ENCODE measurements around the gene ALCAM.

Gene ALCAM

GRCh38 chr3:105525531-105525930, 158.8 kb downstream of the ALCAM start:
- TF ChIP-seq FOXP2 (optimal IDR thresholded peaks at IDR 0.05; ENCODE audit: borderline replicate concordance, extremely low read depth, extremely low read length, insufficient read depth) (no peak), TAF1 (IDR thresholded peaks at IDR 0.05; ENCODE audit: borderline replicate concordance, insufficient read depth, low read length) (no peak), REST (IDR thresholded peaks at IDR 0.05; ENCODE audit: insufficient read depth in 1 of 2, low read depth in 2 of 2, low read length in 2 of 2) (no peak), SIN3A (IDR thresholded peaks at IDR 0.05; ENCODE audit: borderline replicate concordance, insufficient read depth, low read length) (no peak)

GRCh38 chr3:105526360-105527111, 159.8 kb downstream of the ALCAM start:
- TF ChIP-seq POLR2AphosphoS5 (IDR thresholded peaks at IDR 0.05; ENCODE audit: low read depth, low read length) (no peak), SIN3A (IDR thresholded peaks at IDR 0.05; ENCODE audit: borderline replicate concordance, insufficient read depth, low read length) (no peak), FOXP2 (optimal IDR thresholded peaks at IDR 0.05; ENCODE audit: borderline replicate concordance, extremely low read depth, extremely low read length, insufficient read depth) (no peak), REST (IDR thresholded peaks at IDR 0.05; ENCODE audit: insufficient read depth in 1 of 2, low read depth in 2 of 2, low read length in 2 of 2) (no peak), TAF1 (IDR thresholded peaks at IDR 0.05; ENCODE audit: borderline replicate concordance, insufficient read depth, low read length) (no peak)

- TF ChIP-seq REST (IDR thresholded peaks at IDR 0.05; ENCODE audit: insufficient read depth in 1 of 2, low read depth in 2 of 2, low read length in 2 of 2), result no peak
- no peak for TF ChIP-seq POLR2AphosphoS5 (IDR thresholded peaks at IDR 0.05; ENCODE audit: low read depth, low read length)
- no peak for TF ChIP-seq FOXP2 (optimal IDR thresholded peaks at IDR 0.05; ENCODE audit: borderline replicate concordance, extremely low read depth, extremely low read length, insufficient read depth)
- TF ChIP-seq SIN3A (IDR thresholded peaks at IDR 0.05; ENCODE audit: borderline replicate concordance, insufficient read depth, low read length), result no peak
- TF ChIP-seq TAF1 (IDR thresholded peaks at IDR 0.05; ENCODE audit: borderline replicate concordance, insufficient read depth, low read length), result no peak
Measured at GRCh38 chr3:105527535-105527934, 160.8 kb downstream of the ALCAM start.

- no peak for TF ChIP-seq POLR2AphosphoS5 (IDR thresholded peaks at IDR 0.05; ENCODE audit: low read depth, low read length)
- TF ChIP-seq FOXP2 (optimal IDR thresholded peaks at IDR 0.05; ENCODE audit: borderline replicate concordance, extremely low read depth, extremely low read length, insufficient read depth), result no peak
- TF ChIP-seq TAF1 (IDR thresholded peaks at IDR 0.05; ENCODE audit: borderline replicate concordance, insufficient read depth, low read length), result no peak
- TF ChIP-seq REST (IDR thresholded peaks at IDR 0.05; ENCODE audit: insufficient read depth in 1 of 2, low read depth in 2 of 2, low read length in 2 of 2), result no peak
- TF ChIP-seq SIN3A (IDR thresholded peaks at IDR 0.05; ENCODE audit: borderline replicate concordance, insufficient read depth, low read length), result no peak
Measured at GRCh38 chr3:105527949-105528348, 161.2 kb downstream of the ALCAM start.
